ENCODE results near the gene TSGA10IP. TPM values are rescaled to one million over a fixed set of nuclear protein-coding genes. Genes with fewer than 3 reads are reported as not detected.

TSGA10IP gene
- polyA plus RNA-seq, 1 experiment, result not detected

- no peak for DNase-seq (ENCODE audit: low read depth, low spot score)
- no peaks in the 10 kb centered on the region for H3K27me3 ChIP-seq (ENCODE audit: control insufficient read depth, insufficient read depth, low read length)
- POLR2A ChIA-PET, result interaction anchor here (1.3 to 1.4 kb wide), 2 partner anchors 9 to 91 kb away, joined by 3 to 5 read pairs; partner anchors contain the start of gene FIBP
- no peaks in the 10 kb centered on the region; the same call in 1 of the 2 replicates for H3K9me3 ChIP-seq (ENCODE audit: control insufficient read depth, insufficient read depth, low read length)
- CTCF ChIA-PET, result interaction anchor here (1.1 to 3.6 kb wide), 2 partner anchors 91 to 95 kb away, joined by 4 to 13 read pairs; partner anchors contain the start of gene FIBP
- no peak overlapping the region for H3K27ac ChIP-seq (ENCODE audit: low read depth, low read length)
- H3K4me3 ChIP-seq (ENCODE audit: low read depth, low read length), result no peak overlapping the region
- no peak for TF ChIP-seq CTCF (IDR thresholded peaks at IDR 0.05; ENCODE audit: low read depth, low read length)
Measured at GRCh38 chr11:65979261-65979759, 34.0 kb downstream of the TSGA10IP start.

- no peak for DNase-seq (ENCODE audit: low read depth, low spot score)
- no peak for TF ChIP-seq CTCF (IDR thresholded peaks at IDR 0.05; ENCODE audit: low read depth, low read length)
- Histone ChIP-seq H3K4me3 (ENCODE audit: low read depth, low read length) (no peak overlapping the region), H3K27ac (ENCODE audit: low read depth, low read length) (no peak overlapping the region), H3K9me3 (ENCODE audit: control insufficient read depth, insufficient read depth, low read length) (no peaks in the 10 kb centered on the region; the same call in 1 of the 2 replicates), H3K27me3 (ENCODE audit: control insufficient read depth, insufficient read depth, low read length) (no peaks in the 10 kb centered on the region)
- CTCF ChIA-PET, result interaction anchor here (1.0 kb wide), 1 partner anchor 93 kb away, joined by 3 read pairs; the partner anchor contains the start of gene FIBP
- POLR2A ChIA-PET, result interaction anchor here (0.8 kb wide), 1 partner anchor 91 kb away, joined by 3 read pairs; the partner anchor contains the start of gene CCDC85B
Measured at GRCh38 chr11:65981101-65981740, 35.9 kb downstream of the TSGA10IP start.

GRCh38 chr11:65981972-65982823 is 36.9 kb downstream of the TSGA10IP start:
- POLR2A ChIA-PET, result interaction anchor here (0.8 kb wide), 1 partner anchor 92 kb away, joined by 3 read pairs; the partner anchor contains the start of gene CCDC85B
- DNase-seq (ENCODE audit: low read depth, low spot score), result no peak
- H3K27ac ChIP-seq (ENCODE audit: low read depth, low read length), result no peak overlapping the region
- no peaks in the 10 kb centered on the region for H3K27me3 ChIP-seq (ENCODE audit: control insufficient read depth, insufficient read depth, low read length)
- CTCF ChIA-PET, result interaction anchor here (0.6 to 2.6 kb wide), 3 partner anchors 84 to 94 kb away, joined by 3 to 13 read pairs (median 3); partner anchors contain the start of gene FIBP
- no peak overlapping the region for H3K4me3 ChIP-seq (ENCODE audit: low read depth, low read length)
- no peaks in the 10 kb centered on the region for H3K9me3 ChIP-seq (ENCODE audit: control insufficient read depth, insufficient read depth, low read length)
- TF ChIP-seq CTCF (IDR thresholded peaks at IDR 0.05; ENCODE audit: low read depth, low read length), result no peak

GRCh38 chr11:65982824-65983588 is 37.7 kb downstream of the TSGA10IP start:
- CTCF ChIA-PET, result interaction anchor here (0.5 to 4.1 kb wide), 6 partner anchors 11 to 111 kb away, joined by 3 to 29 read pairs (median 3); partner anchors contain the start of gene FIBP
- TF ChIP-seq CTCF (IDR thresholded peaks at IDR 0.05; ENCODE audit: low read depth, low read length), result no peak
- Histone ChIP-seq H3K27ac (ENCODE audit: low read depth, low read length) (no peak overlapping the region), H3K27me3 (ENCODE audit: control insufficient read depth, insufficient read depth, low read length) (no peaks in the 10 kb centered on the region), H3K4me3 (ENCODE audit: low read depth, low read length) (no peak overlapping the region), H3K9me3 (ENCODE audit: control insufficient read depth, insufficient read depth, low read length) (no peaks in the 10 kb centered on the region)
- POLR2A ChIA-PET, result no interaction called here
- DNase-seq (ENCODE audit: low read depth, low spot score), result no peak
